ENCODE measurements around the gene ZNF236. TPM values are rescaled to one million over a fixed set of nuclear protein-coding genes. Genes with fewer than 3 reads are reported as not detected.
A peak's percentile ranks its signal among the peaks of the same experiment; 100 is the strongest.

Gene ZNF236
- total RNA-seq, 6 donors from 2014 or later = 9.0 to 27.2 (median 14.8) TPM

DNA sequence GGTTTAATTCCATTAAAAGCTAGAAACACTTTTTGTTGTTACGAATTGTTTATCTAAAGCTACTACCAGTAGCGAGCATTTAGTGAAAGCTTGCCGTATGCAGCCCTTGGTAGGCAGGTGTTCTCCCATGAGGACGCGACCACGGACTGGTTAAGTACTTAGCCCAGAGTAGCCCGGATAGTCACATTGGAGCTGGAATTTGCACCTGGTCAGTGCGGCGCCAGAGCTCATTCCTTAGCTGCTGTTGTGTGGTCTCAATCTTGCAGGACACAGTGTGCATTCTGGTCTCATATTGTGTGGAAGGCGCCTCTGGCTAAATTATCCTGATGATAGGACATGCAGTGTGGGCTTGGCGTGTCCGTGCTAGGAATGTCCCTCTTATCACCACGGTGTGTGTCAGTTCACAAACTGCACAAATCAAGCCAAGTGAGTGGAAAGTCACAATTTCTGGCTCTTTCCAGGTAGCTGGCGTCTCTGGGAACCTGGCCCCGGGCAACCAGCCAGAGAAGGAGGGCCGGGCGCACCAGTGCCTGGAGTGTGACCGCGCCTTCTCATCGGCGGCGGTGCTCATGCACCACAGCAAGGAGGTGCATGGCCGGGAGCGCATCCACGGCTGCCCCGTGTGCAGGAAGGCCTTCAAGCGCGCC is 133.3 kb downstream of the ZNF236 start:
- H3K4me3 ChIP-seq = no peak overlapping the region
- peaks cover 18 to 54% (median 40%) of the 10 kb centered on the region in 4 donors for H3K4me1 ChIP-seq
- TF ChIP-seq EP300 (IDR thresholded peaks at IDR 0.05) (no peak), CTCF (IDR thresholded peaks at IDR 0.05) (no peak), POLR2A (IDR thresholded peaks at IDR 0.05) (no peak)
- H3K9me3 ChIP-seq = no peaks in the 10 kb centered on the region
- 75 to 89% methylated on average over 23 to 28 of the region's 28 CpGs for WGBS, 2 donors
- DNase-seq (peak; percentile 87 to 91), ATAC-seq (ENCODE audit: low FRiP score in 2 of 2) (peak in 1 of 2 donors; percentile 64)
- peaks cover 2 to 42% (median 18%) of the 10 kb centered on the region in 4 donors for H3K36me3 ChIP-seq
- no peaks in the 10 kb centered on the region for H3K27me3 ChIP-seq
- peak overlapping the region in 3 of 4 donors; percentile 26 to 75 (median 31) for H3K27ac ChIP-seq

GRCh38 chr18:76956648-76957047 is 134.3 kb downstream of the ZNF236 start:
- Histone ChIP-seq H3K9me3 (no peaks in the 10 kb centered on the region), H3K27me3 (no peaks in the 10 kb centered on the region), H3K36me3 (peaks cover 2 to 52% (median 23%) of the 10 kb centered on the region in 4 donors), H3K4me1 (peaks cover 18 to 51% (median 39%) of the 10 kb centered on the region in 4 donors), H3K27ac (peak overlapping the region; percentile 22 to 61 (median 32)), H3K4me3 (no peak overlapping the region)
- DNase-seq (peak in 1 of 2 donors; percentile 58), ATAC-seq (ENCODE audit: low FRiP score in 2 of 2) (no peak)
- WGBS, 2 donors = 83 to 89% methylated on average over 9 to 11 of the region's 11 CpGs
- TF ChIP-seq POLR2AphosphoS5 (IDR thresholded peaks at IDR 0.05) (no peak), POLR2A (IDR thresholded peaks at IDR 0.05) (no peak), EP300 (IDR thresholded peaks at IDR 0.05) (no peak), CTCF (IDR thresholded peaks at IDR 0.05) (no peak)

DNA sequence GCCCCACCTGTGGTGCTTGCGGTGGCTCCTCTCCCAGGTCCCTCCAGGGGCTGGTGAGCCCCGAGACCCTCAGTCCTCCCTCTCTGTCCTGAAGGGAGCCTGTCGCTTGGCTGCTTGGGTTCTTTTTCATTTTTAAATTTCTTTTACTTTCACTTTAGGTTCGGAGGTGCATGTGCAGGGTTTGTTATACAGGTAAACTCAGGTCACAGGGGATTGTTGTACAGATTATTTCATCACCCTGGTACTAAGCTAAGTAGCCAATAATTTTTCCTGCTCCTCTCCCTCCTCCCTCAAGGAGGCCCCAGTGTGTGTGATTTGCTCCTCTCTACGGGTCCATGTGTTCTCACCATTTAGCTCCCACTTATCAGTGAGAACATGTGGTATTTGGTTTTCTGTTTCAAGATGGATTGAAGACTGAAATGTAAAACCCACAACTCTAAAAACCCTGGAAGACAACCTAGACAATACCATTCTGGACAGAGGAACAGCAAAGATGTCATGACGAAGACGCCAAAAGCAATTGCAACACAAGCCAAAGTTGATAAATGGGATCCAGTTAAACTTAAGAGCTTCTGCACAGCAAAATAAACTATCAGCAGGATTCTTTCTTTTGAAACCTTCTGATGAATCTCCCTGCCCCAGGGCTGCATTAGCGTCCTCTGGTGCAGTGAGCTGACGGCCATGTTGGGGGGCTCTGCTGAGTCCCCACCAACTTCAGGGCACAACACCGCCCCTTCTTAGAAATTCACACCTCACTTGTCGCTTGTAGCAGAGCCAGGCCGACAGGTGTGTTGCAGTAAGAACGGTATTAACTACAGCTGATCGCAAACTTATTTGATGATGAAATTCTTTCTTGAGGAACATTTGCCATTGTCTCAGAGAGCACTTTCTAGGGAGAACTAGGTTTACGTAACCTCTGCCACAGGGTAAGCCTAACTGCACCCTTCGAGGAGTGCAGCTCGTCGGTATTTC is 135.3 kb downstream of the ZNF236 start:
- ATAC-seq (ENCODE audit: low FRiP score in 2 of 2) (no peak), DNase-seq (no peak)
- no peak overlapping the region for H3K4me3 ChIP-seq
- H3K27me3 ChIP-seq = no peaks in the 10 kb centered on the region
- 73 to 82% methylated on average over 18 of the region's 18 CpGs for WGBS, 2 donors
- H3K4me1 ChIP-seq = peaks cover 16 to 45% (median 34%) of the 10 kb centered on the region in 4 donors
- TF ChIP-seq POLR2A (IDR thresholded peaks at IDR 0.05) (no peak), EP300 (IDR thresholded peaks at IDR 0.05) (no peak), POLR2AphosphoS5 (IDR thresholded peaks at IDR 0.05) (no peak), CTCF (IDR thresholded peaks at IDR 0.05) (no peak)
- H3K36me3 ChIP-seq = peaks cover 0 to 56% (median 20%) of the 10 kb centered on the region in 4 donors
- H3K9me3 ChIP-seq = no peaks in the 10 kb centered on the region
- peak overlapping the region; percentile 22 to 61 (median 50) for H3K27ac ChIP-seq

DNA sequence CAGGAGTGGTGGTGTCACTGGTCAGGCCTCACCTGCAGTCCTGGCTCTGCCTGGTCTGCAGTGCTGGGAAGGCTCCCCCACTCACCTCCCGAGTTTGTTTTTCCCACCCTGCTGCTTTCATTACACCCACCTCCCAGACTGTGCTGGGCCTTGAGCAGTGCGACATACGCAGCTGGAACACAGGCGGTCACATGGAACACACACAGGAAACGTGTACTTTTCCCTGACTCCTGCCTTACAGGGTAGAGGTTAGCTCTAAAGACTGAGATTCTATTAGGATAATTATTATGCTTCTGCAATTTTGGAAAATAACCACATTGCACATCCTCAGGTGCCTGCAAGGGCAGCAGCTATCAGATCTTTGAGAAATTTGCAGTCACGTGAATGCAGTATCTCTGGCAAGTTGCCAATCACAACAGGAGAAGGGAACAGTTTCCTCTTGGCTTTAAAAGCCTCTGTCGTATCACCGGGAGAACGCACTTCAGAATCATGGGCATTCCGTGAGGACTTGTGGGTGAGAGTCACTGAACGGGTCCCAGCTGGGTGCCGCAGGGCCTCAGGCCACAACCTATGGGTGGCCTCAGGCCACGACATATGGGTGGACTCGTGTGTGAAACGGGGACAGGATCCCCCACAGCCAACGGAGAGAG is 136.5 kb downstream of the ZNF236 start:
- no peaks in the 10 kb centered on the region for H3K27me3 ChIP-seq
- ATAC-seq (ENCODE audit: low FRiP score in 2 of 2) (peak; percentile 47 to 62), DNase-seq (peak; percentile 62 to 72)
- 61 to 62% methylated on average over 14 to 16 of the region's 16 CpGs for WGBS, 2 donors
- no peak overlapping the region for H3K4me3 ChIP-seq
- TF ChIP-seq CTCF (IDR thresholded peaks at IDR 0.05) (no peak), POLR2AphosphoS5 (IDR thresholded peaks at IDR 0.05) (peak in 1 of 2 donors; percentile 36), EP300 (IDR thresholded peaks at IDR 0.05) (peak in 1 of 4 donors; percentile 35), POLR2A (IDR thresholded peaks at IDR 0.05) (peak in 1 of 4 donors; percentile 11)
- H3K4me1 ChIP-seq = peaks cover 6 to 33% (median 25%) of the 10 kb centered on the region in 4 donors
- H3K27ac ChIP-seq = peak overlapping the region; percentile 16 to 64 (median 50)
- H3K36me3 ChIP-seq = peaks cover 0 to 56% (median 19%) of the 10 kb centered on the region in 4 donors
- no peaks in the 10 kb centered on the region for H3K9me3 ChIP-seq
